ENCODE results near the gene PPP1R1A. TPM values are rescaled to one million over a fixed set of nuclear protein-coding genes. Genes with fewer than 3 reads are reported as not detected.

The PPP1R1A gene
- total RNA-seq, 2 donors from 2014 or later = not detected

- H3K36me3 Mint-ChIP-seq (ENCODE audit: low read depth) = peaks cover 8% of the 10 kb centered on the region
- H3K27ac Mint-ChIP-seq = no peak overlapping the region
- no peak overlapping the region for H3K4me3 Mint-ChIP-seq
- peaks cover 7% of the 10 kb centered on the region for H3K4me1 Mint-ChIP-seq
- H3K9me3 ChIP-seq (ENCODE audit: control insufficient read depth, low read length, poor library complexity, severe bottlenecking) = no peaks in the 10 kb centered on the region
- DNase-seq = no peak
- peaks cover 85% of the 10 kb centered on the region for H3K27me3 Mint-ChIP-seq
- ATAC-seq = no peak
Observed at GRCh38 chr12:54612225-54612750, 23.8 kb upstream of the PPP1R1A start.

GRCh38 chr12:54611715-54612149, 23.3 kb upstream of the PPP1R1A start:
- peaks cover 2% of the 10 kb centered on the region for H3K4me1 Mint-ChIP-seq
- peaks cover 85% of the 10 kb centered on the region for H3K27me3 Mint-ChIP-seq
- no peak for ATAC-seq
- H3K9me3 ChIP-seq (ENCODE audit: control insufficient read depth, low read length, poor library complexity, severe bottlenecking) = no peaks in the 10 kb centered on the region
- no peak overlapping the region for H3K4me3 Mint-ChIP-seq
- no peak overlapping the region for H3K27ac Mint-ChIP-seq
- peaks cover 8% of the 10 kb centered on the region for H3K36me3 Mint-ChIP-seq (ENCODE audit: low read depth)
- DNase-seq = no peak

- H3K4me1 Mint-ChIP-seq = no peaks in the 10 kb centered on the region
- no peak overlapping the region for H3K27ac Mint-ChIP-seq
- DNase-seq (no peak), ATAC-seq (no peak)
- H3K27me3 Mint-ChIP-seq = peaks cover 58% of the 10 kb centered on the region
- no peaks in the 10 kb centered on the region for H3K9me3 ChIP-seq (ENCODE audit: control insufficient read depth, low read length, poor library complexity, severe bottlenecking)
- no peak overlapping the region for H3K4me3 Mint-ChIP-seq
- H3K36me3 Mint-ChIP-seq (ENCODE audit: low read depth) = peaks cover 5% of the 10 kb centered on the region
Observed at GRCh38 chr12:54608769-54609168, 20.3 kb upstream of the PPP1R1A start.

GRCh38 chr12:54608156-54608555, 19.7 kb upstream of the PPP1R1A start:
- Mint-ChIP-seq H3K4me3 (no peak overlapping the region), H3K4me1 (peaks cover 2% of the 10 kb centered on the region), H3K27ac (no peak overlapping the region), H3K27me3 (peaks cover 54% of the 10 kb centered on the region), H3K36me3 (ENCODE audit: low read depth) (peaks cover 5% of the 10 kb centered on the region)
- no peaks in the 10 kb centered on the region for H3K9me3 ChIP-seq (ENCODE audit: control insufficient read depth, low read length, poor library complexity, severe bottlenecking)
- ATAC-seq = no peak
- DNase-seq = no peak

GRCh38 chr12:54606556-54606955, 18.1 kb upstream of the PPP1R1A start:
- DNase-seq (no peak), ATAC-seq (no peak)
- H3K9me3 ChIP-seq (ENCODE audit: control insufficient read depth, low read length, poor library complexity, severe bottlenecking) = no peaks in the 10 kb centered on the region
- Mint-ChIP-seq H3K27me3 (peaks cover 41% of the 10 kb centered on the region), H3K4me1 (peaks cover 6% of the 10 kb centered on the region), H3K27ac (no peak overlapping the region), H3K4me3 (no peak overlapping the region), H3K36me3 (ENCODE audit: low read depth) (peaks cover 5% of the 10 kb centered on the region)

GRCh38 chr12:54605138-54605970, 16.9 kb upstream of the PPP1R1A start:
- ATAC-seq = no peak
- no peak for DNase-seq
- peaks cover 9% of the 10 kb centered on the region for H3K4me1 Mint-ChIP-seq
- H3K36me3 Mint-ChIP-seq (ENCODE audit: low read depth) = peaks cover 9% of the 10 kb centered on the region
- H3K27ac Mint-ChIP-seq = no peak overlapping the region
- H3K27me3 Mint-ChIP-seq = peaks cover 30% of the 10 kb centered on the region
- no peak overlapping the region for H3K4me3 Mint-ChIP-seq
- H3K9me3 ChIP-seq (ENCODE audit: control insufficient read depth, low read length, poor library complexity, severe bottlenecking) = no peaks in the 10 kb centered on the region

GRCh38 chr12:54604436-54604835, 16.0 kb upstream of the PPP1R1A start:
- H3K9me3 ChIP-seq (ENCODE audit: control insufficient read depth, low read length, poor library complexity, severe bottlenecking) = no peaks in the 10 kb centered on the region
- no peak for DNase-seq
- H3K4me3 Mint-ChIP-seq = no peak overlapping the region
- H3K27ac Mint-ChIP-seq = no peak overlapping the region
- H3K27me3 Mint-ChIP-seq = peaks cover 36% of the 10 kb centered on the region
- peaks cover 11% of the 10 kb centered on the region for H3K4me1 Mint-ChIP-seq
- ATAC-seq = no peak
- peaks cover 15% of the 10 kb centered on the region for H3K36me3 Mint-ChIP-seq (ENCODE audit: low read depth)

- no peaks in the 10 kb centered on the region for H3K9me3 ChIP-seq (ENCODE audit: control insufficient read depth, low read length, poor library complexity, severe bottlenecking)
- no peak overlapping the region for H3K27ac Mint-ChIP-seq
- H3K4me3 Mint-ChIP-seq = no peak overlapping the region
- peaks cover 21% of the 10 kb centered on the region for H3K36me3 Mint-ChIP-seq (ENCODE audit: low read depth)
- H3K27me3 Mint-ChIP-seq = peaks cover 37% of the 10 kb centered on the region
- no peak for ATAC-seq
- H3K4me1 Mint-ChIP-seq = peaks cover 12% of the 10 kb centered on the region
- no peak for DNase-seq
Observed at GRCh38 chr12:54603872-54604271, 15.4 kb upstream of the PPP1R1A start.

GRCh38 chr12:54603173-54603814, 14.8 kb upstream of the PPP1R1A start:
- H3K4me1 Mint-ChIP-seq = peaks cover 12% of the 10 kb centered on the region
- H3K27ac Mint-ChIP-seq = no peak overlapping the region

GRCh38 chr12:54602661-54603060, 14.2 kb upstream of the PPP1R1A start:
- DNase-seq (no peak), ATAC-seq (no peak)
- no peaks in the 10 kb centered on the region for H3K9me3 ChIP-seq (ENCODE audit: control insufficient read depth, low read length, poor library complexity, severe bottlenecking)
- Mint-ChIP-seq H3K4me1 (peaks cover 12% of the 10 kb centered on the region), H3K4me3 (no peak overlapping the region), H3K27ac (peak overlapping the region; percentile 21), H3K36me3 (ENCODE audit: low read depth) (peaks cover 18% of the 10 kb centered on the region), H3K27me3 (peaks cover 30% of the 10 kb centered on the region)

More at GRCh38 chr12:54603173-54603814, 14.8 kb upstream of the PPP1R1A start:
- ATAC-seq (peak; percentile 97), DNase-seq (peak; percentile 23 to 47 (median 29))
- H3K4me3 Mint-ChIP-seq = no peak overlapping the region
- H3K9me3 ChIP-seq (ENCODE audit: control insufficient read depth, low read length, poor library complexity, severe bottlenecking) = no peaks in the 10 kb centered on the region
- H3K27me3 Mint-ChIP-seq = peaks cover 37% of the 10 kb centered on the region
- H3K36me3 Mint-ChIP-seq (ENCODE audit: low read depth) = peaks cover 21% of the 10 kb centered on the region

- H3K4me1 Mint-ChIP-seq = peaks cover 13% of the 10 kb centered on the region
- peaks cover 15% of the 10 kb centered on the region for H3K36me3 Mint-ChIP-seq (ENCODE audit: low read depth)
- peaks cover 28% of the 10 kb centered on the region for H3K27me3 Mint-ChIP-seq
- H3K27ac Mint-ChIP-seq = no peak overlapping the region
- DNase-seq (no peak), ATAC-seq (no peak)
- H3K4me3 Mint-ChIP-seq = no peak overlapping the region
- no peaks in the 10 kb centered on the region for H3K9me3 ChIP-seq (ENCODE audit: control insufficient read depth, low read length, poor library complexity, severe bottlenecking)
Observed at GRCh38 chr12:54601841-54602240, 13.4 kb upstream of the PPP1R1A start.

- peaks cover 19% of the 10 kb centered on the region for H3K36me3 Mint-ChIP-seq (ENCODE audit: low read depth)
- no peak for DNase-seq
- ATAC-seq = no peak
- H3K27ac Mint-ChIP-seq = no peak overlapping the region
- no peaks in the 10 kb centered on the region for H3K9me3 ChIP-seq (ENCODE audit: control insufficient read depth, low read length, poor library complexity, severe bottlenecking)
- H3K4me3 Mint-ChIP-seq = no peak overlapping the region
- peaks cover 45% of the 10 kb centered on the region for H3K27me3 Mint-ChIP-seq
- peaks cover 19% of the 10 kb centered on the region for H3K4me1 Mint-ChIP-seq
Observed at GRCh38 chr12:54598970-54599369, 10.5 kb upstream of the PPP1R1A start.

GRCh38 chr12:54596526-54596946, 8.1 kb upstream of the PPP1R1A start:
- ATAC-seq = peak; percentile 54
- peaks cover 13% of the 10 kb centered on the region for H3K4me1 Mint-ChIP-seq
- peak in 1 of 3 donors; percentile 30 for DNase-seq

More at GRCh38 chr12:54596526-54596946, 8.1 kb upstream of the PPP1R1A start:
- Mint-ChIP-seq H3K27ac (no peak overlapping the region), H3K4me3 (no peak overlapping the region), H3K27me3 (peaks cover 56% of the 10 kb centered on the region), H3K36me3 (ENCODE audit: low read depth) (peaks cover 19% of the 10 kb centered on the region)
- H3K9me3 ChIP-seq (ENCODE audit: control insufficient read depth, low read length, poor library complexity, severe bottlenecking) = no peaks in the 10 kb centered on the region
